GM19324 (cell line): ENCODE results near the gene TJP2.
"Not testable (repeated sequence)": the region's sequence is repeated elsewhere in the genome, so short reads cannot be mapped to it uniquely, and the experiment has no call there.

Experiments used
- ATAC-seq: cut with Tn5 transposase; IDR thresholded peaks from one replicate; pipeline ENCODE4 v1.9.1; 2021; ENCODE audit warnings: mild to moderate bottlenecking, moderate library complexity; ENCODE audit not compliant: unreplicated experiment, low FRiP score

The TJP2 gene

DNA sequence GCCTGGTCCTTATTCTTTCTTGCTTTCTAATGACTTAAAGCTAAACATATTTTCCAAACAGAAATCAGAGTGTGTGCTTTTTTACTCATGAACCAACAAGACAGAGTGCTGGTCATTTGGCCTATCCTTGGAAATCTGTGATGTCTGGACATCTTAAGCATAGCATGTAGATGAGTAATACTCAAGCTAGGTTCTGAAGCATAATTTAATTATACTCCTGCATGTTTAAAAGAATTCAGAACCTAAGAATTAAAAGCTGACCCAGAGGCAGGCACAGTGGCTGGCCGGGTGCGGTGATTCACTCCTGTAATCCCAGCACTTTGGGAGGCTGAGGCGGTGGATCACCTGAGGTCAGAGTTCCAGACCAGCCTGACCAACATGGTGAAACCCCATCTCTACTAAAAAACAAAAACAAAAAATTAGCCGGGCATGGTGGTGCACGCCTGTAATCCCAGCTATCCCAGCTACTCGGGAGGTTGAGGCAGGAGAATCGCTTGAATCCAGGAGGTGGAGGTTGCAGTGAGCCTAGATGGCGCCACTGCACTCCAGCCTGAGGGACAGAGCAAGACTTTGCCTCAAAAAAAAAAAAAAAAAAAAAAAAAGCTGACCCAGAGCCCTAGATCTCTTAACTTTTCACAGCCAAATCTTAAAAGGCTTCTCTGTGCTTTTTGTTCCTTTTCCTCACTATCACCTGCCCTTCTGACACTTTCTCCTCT is 16.2 kb upstream of the TJP2 start:
- ATAC-seq: no peak

DNA sequence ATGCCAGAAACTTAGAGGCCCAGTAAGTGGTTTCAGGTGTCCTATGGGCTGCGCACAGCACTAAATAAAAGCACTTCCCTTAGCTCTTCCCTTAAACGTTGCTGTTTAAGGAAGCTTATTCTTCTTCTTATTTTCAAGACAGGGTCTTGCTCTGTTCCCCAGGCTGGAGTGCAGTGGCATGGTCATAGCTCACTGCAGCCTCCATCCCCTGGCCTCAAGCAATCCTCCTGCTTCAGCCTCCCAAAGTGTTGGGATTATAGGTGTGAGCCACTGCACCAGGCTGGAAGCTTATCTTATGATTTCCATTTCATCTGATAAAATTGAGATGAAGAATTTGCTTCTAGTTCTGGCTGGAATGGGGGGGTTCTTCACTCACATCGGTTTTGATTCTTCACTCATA is 15.6 kb upstream of the TJP2 start:
- ATAC-seq: no peak

DNA sequence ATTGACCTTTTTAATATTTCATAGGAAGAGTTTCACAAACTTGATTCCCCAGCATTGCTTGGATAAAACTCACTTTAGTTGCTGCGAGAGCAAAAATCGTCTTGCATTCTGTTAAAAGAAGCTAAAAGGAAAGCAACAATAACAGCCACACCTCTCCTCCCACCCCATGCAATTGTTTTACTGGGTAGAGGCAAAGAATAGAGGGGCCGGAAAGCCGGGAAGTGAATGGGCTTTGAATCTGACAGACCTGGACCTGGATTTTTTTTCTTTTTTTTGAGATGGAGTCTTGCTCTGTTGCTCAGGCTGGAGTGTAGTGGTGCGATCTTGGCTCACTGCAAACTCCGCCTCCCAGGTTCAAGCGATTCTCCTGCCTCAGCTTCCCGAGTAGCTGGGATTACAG is 9.5 kb upstream of the TJP2 start:
- not testable (repeated sequence) for ATAC-seq

DNA sequence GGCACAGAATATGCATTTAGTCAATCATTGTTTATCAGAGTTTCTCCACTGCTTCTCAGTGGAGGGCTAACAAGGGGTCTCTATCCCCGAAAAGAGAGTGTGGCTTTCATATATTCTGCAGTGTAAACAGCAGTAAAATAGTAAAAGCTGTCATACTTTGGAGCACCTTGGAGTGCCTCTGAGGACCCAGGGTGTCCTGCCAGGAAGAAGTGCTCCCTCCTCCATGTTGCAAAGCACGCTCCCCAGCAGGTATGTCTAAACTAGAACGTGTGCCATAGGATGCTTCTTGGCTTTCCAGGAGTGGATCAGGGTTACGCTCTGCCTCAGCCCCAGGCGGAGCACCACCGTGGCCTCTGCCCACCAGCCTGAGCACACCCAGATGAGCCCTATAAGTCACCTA is 8.5 kb upstream of the TJP2 start:
- no peak for ATAC-seq

DNA sequence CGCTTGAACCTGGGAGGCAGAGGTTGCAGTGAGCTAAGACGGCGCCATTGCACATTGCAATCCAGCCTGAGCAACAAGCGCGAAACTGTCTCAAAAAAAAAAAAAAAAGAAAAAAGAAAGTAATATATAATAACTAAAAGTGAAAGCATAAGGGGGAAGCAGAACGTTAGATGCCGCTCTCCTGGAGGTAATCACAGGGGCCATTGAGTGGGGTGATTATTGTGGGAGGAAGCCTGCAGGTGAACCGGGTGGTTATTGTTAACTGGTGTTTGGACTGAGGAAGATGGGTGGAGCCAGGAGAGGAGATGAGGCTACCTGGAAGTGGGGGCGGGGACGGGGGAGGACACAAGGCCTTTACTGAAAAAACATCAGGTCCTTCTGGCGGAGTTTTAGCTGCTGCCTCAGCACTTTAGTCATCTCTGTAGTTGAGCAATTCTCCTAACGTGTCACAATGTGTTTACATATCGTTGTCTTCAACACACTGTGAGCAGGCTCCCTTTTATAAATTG is 5.3 kb upstream of the TJP2 start:
- ATAC-seq: no peak

DNA sequence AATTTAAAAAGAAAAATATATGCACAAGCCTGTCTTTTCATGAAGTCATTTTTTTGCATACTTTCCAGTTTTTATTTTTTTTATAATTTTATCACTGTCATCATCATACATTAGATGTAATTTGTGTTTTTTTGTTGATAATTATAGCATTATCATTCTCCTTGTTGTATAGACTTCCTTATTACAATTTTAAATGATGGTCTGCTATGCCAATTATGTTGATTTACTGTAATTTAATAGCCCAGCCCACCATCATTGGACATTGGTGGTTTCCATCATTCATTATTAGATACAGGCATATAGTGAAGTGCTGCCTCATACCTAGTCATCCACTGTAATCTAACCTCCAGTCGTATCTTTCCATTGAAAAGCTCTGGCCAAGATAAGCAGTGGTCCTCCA is 3.8 kb upstream of the TJP2 start:
- no peak for ATAC-seq

DNA sequence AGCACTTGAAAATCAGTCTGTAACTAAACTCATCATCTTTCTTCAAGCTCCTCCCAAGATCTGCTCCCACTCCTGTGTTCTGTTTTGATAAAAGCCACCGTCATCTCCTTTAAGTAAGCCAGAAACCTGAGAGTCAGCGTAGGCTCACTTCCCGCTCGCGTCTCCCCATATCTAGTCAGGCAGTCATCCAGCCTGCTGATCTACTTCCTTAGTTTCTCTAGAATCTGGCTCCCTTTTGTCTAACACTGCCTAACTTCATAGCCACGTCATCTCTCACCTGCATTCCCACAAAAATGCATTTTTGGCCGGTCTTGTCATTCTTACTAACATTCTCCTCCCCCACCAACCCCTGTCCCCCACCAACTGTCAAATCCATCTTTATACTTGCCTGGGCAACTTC is 3.0 kb upstream of the TJP2 start:
- no peak for ATAC-seq

DNA sequence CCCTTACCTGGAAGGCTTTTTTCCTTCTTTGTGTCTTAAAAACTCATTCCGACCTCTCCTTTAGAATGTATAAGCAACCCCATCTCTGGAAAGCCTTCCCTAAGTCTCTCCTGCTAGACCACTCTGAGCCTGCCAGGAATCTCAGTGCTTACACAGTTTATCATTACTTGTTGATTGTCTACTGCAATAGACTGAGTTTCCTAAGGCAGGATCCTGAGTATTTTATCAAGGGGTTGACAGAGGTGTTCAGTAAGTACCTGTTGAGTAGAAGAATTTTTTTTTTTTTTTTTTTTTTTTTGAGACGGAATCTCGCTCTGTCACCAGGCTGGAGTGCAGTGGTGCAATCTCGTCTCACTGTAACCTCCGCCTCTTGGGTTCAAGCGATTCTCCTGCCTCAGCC is 2.6 kb upstream of the TJP2 start:
- ATAC-seq: no peak

DNA sequence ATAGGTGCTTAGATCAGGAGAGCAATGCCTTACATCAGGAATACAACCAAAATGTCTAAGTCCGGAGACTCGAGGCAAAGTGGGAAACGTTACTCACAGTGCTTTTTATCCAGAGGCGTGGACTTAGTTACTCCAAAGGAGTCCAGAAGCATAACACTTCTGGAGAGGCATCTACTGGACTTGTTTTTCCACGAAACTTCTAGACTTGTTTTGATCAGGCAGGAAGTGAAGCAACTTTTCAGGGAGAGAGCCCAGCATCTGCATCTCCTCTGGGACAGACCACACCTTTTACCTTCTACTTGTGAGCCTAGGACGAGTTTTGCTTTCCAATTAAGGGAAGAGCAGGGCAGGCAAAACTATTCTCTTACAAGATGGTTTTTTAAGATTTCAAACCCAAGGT is 1.2 kb upstream of the TJP2 start:
- ATAC-seq: no peak

DNA sequence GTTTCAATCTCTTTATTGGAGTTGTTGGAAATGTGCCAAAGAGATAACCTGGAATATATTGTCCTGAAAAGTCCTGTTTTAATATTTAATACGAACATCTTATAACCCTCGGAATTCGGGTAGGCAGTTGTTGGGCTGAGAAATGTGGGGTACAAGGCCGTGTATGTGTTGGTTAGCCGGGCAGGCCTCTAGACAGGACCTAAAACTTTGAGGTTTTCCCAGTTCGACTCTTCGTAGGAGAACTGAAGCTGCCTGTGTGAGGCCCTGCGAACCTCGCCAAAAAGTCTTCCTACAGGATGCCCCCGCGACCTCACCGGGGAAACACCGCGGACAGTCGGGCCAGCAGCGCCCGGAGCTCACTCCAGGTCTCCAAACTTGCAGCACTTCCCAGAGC is 583 bp upstream of the TJP2 start:
- peak; percentile 20 for ATAC-seq

DNA sequence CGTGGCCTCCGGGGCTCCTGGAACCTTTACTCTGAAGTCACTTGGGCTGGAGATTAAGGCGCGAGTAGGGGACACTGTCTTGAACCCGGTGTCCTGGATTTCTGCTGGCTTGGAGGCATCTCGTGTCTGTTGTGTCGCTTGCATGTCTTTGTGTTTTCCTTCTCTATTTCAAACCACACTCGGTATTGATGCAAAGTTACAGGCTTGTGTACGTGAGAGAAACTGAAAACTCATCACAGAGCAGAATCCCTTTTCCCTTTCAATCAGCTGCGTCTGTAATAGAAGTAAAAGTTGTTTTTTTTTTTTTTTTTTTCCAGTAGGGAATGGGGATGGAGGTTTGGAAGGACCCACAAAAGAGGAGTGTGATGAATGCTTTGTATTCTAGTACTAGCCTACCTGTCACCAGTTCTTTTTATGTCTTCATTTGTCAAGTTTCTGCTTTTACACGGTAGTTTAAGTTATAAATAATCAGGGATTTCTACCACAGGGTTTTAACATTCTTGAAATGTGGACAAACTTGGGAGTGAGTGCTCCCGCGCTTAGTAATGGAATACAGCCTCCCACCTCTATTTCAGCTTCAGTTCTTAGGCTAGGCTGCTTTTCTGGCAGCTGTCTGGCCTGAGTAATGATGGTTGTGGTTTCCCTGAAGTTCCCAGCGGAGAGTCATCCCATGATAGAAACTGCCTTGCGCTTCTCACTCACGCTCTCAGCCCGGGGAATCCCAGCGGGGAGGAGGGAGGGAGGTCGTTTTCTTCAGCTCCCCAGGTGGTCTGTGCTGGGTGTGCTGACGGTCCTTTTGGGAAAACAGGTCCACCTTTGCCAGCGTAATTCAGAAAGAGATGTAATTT is 763 bp downstream of the TJP2 start:
- peak; percentile 25 for ATAC-seq

DNA sequence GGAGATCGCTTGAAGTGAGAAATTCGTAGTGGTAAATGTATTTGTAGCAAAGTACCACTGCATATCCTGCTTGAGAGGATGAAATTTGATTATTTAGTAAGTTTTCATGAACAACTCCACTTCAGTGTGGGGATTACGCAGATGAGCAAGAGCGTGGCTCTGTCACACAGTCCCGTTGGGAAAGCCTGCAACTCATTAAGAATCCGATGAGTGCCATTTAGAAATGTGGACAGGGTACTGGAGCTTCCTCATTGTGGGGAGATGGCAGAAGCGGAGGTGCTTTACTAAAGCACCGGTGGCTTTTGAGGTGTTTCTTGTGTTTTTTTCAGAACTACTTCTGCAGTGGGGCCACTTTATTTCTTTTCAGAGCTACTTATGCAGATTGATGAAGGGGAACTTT is 1.4 kb downstream of the TJP2 start:
- ATAC-seq: peak; percentile 7

DNA sequence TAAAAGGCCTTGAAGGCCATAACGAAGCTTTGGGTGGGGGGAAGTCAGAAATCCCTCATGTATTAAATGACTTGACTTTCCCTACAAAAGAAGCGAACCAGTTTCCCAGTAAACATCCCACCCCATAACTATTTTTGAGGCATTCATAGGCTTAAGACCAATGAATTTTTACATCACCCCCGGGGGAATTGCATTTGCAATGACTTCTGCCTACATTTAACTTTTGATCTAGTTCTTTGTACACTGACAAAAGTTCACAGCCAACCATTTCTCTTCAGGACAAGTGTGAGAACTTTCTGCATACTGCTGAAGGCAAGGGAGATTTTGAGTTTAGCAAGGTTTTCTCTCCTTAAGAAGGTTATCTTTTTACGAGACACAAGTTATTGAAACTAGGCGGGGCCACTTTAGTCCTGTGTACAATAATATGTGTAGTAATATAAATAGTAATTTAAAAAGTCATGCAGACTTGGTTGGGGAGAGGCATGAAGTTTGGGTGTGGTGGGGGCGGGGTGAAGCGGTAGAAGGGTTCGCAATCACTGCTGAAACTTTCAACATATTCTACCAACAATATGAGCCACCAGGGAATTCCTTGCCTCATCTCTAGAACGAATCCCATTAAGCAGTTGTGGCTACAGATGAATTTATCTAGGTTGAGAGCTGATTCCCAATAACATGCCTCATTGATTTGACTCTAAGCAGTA is 2.5 kb downstream of the TJP2 start:
- ATAC-seq: no peak

DNA sequence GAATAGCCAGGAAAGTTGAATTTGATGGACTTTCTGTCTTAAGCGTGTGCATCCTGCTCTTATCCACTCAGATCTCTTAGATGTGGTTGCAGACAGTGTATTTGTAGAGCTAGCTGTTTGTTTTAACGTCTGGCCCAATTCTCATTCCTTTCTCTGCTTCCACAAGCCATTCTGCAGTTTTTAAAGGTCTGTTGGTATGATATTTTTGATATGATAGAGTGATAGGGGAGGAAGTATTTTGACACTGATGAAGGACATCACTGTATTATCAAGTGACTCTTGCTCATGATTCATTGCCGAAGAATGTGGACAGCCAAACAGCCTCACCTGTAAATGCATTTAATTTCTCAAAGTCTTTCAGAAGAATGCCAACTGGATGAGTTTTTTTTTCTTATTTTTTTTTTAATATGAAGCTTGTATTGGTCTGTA is 4.5 kb downstream of the TJP2 start:
- ATAC-seq: no peak

DNA sequence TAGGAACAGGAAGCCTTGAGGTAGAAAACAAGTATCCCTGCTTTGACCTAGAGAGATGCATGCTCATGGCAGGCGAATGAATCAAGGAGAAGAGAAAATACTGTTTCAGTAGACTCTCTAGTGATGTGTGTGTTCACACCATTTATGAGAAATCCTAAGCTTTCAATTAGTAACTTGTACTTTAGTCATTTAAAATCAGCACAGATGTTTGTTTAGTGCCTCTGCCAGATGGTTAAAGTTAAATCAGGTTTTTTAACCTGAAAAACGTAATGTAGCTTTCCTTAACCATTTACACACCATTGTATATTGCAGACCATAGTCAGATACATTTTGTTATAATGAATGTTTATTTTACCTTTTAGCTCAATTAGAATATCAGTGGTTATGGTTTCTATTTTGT is 5.0 kb downstream of the TJP2 start:
- no peak for ATAC-seq

DNA sequence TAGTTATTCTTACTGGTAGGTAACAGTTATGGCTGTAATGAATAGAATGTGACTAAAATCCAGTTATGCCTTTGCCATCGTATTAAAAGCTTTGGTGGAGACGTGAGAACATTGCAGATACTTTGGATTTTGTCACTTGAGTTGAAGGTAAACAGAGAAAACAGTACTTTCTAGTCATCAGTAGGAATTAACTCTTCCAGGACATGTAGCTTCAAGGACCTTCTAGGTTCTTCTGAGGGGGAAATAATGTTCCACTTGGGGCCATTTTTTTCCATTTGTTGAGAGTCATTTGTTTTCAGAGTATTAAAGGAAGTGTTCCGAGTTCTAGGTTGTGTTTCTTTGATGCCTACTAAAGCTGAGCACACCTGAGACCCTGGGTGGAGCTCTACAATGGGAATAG is 6.1 kb downstream of the TJP2 start:
- no peak for ATAC-seq

DNA sequence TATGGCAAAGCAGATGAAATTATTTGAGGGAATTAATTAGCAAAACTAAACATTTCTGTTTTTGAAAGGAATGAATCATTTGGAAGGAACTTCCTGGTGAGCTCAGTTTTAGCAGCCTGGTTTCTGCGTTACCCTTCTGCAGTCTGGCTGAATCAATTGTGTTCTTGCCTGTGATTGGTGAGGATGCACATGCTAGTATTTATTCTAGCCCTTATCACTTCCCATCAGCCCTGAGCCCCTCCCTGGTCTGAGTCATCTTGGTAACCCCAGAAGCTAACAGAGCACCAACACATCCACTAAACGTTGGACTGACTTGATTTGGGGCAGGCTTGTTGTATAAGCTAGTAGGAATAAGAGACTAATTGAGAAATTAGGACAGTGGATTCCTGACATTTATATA is 6.6 kb downstream of the TJP2 start:
- ATAC-seq: no peak

DNA sequence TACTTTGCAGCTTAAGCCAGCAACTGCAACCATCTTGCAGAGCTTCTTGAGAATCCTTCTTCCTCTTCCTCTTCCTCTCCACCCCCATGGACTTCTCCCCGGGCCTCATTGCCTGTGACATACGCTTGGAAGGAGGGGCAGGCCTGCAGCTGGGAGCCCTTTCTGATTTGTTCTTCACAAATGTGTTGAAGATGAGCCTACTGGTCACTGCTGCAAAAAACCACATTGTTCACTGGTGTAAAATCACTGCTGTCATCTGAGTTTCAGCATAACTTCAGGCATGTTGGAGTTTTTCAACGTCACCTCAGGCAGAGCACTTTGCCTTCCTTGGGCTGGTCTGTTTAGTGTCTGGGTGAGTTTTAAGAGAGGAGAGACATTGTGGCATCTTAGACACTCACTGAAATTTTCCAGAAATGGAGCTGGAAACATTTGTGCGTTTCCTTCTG is 7.9 kb downstream of the TJP2 start:
- no peak for ATAC-seq

DNA sequence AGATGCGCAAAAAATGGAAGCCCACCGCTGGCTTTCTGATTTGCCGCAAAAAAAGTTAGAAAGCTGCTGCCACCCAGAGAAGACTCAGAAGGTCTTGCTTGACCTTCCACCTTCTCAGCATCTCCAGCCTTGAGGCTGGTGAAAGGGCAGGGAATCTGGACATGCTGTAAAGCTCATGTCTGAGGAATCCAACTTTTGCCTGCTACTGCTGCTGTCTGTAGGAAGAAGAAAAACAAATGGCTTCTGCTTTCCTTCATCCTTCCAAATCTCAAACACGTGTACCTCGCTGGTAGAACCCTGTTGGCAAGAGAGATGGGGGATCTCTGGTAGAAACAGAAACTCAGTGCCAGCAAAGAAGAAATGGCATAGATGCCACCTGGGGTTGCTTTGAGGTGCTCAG is 10.2 kb downstream of the TJP2 start:
- no peak for ATAC-seq

DNA sequence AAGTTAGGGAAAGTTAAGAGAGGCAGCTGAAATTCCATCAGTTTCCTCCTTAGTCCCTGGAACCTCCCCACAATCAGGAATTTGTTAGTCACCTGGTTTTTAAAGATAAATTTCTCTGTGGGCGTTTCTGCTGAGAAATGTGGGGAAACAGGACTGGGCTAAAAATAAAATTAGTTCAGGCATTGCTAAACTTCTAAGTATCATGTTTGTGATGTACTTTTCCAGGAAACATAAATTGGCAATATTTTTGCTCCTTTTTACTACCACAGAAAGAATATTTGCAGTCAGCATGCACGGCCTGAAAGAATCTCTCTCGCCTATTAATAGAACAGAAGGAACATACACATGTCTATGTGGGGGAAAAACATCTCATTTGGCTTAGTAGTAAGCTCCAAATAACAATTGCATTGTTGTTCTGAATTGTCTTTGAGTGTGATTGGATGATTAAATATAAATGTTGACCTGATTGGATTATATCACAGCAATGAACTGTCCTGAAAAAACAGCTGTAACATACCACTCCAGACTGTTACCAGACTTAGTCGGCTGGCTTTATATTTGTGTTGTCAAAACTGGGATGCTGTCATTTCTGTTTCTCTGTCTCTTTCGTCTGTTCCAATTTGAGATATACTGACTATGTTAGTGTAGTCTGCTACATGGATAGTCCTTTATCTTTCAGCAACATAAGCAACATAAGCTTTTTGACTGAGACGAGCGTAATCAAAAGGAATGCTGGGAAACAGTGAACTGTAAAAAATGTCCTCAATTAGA is 12.9 kb downstream of the TJP2 start:
- ATAC-seq: no peak
